Caco-2 (cell line): Measurements from ENCODE around the gene PDK2. TPM values are rescaled to one million over a fixed set of nuclear protein-coding genes. Genes with fewer than 3 reads are reported as not detected.

Source experiments
- BruUV-seq: library from RNA; stranded (reverse); fragments of 400-500 nt; replicated peaks from 2 replicates; lab custom pipeline; 2021; lab: Mats Ljungman, UMichigan
- CTCF ChIA-PET: fragments of 300-600 bp; sonication (Branson Sonifier 250); formaldehyde crosslinking; loops from one replicate; lab custom pipeline; 2022; ENCODE audit warnings: antibody characterized with exemption; lab: Charles Lee
- POLR2A ChIA-PET: fragments of 300-600 bp; sonication (Branson Sonifier 250); formaldehyde crosslinking; loops from one replicate; lab custom pipeline; 2022; ENCODE audit warnings: antibody characterized with exemption; lab: Charles Lee
- DNase-seq, 2 experiments: peaks; one replicate each; pipeline versions ENCODE4 v3.0.0 to v3.0.0-alpha.2; 2020 to 2022
- H3K27me3 ChIP-seq: replicated peaks from 2 replicates; pipeline ENCODE4 v1.6.0; 2011; ENCODE audit warnings: low read length; ENCODE audit not compliant: control insufficient read depth, insufficient read depth
- H3K36me3 ChIP-seq: 2 replicates; pipeline ENCODE4 v1.5.1; 2011; ENCODE audit warnings: low read length; ENCODE audit not compliant: control insufficient read depth, insufficient read depth
- H3K4me1 ChIP-seq: fragments of 250-450 bp; sonication (Bioruptor Pico); 2 replicates; pipeline ENCODE4 v1.5.1; 2020; ENCODE audit warnings: mild to moderate bottlenecking
- H3K4me3 ChIP-seq: 2 replicates; pipeline ENCODE4 v1.5.1; 2011; ENCODE audit warnings: low read depth, mild to moderate bottlenecking, control low read depth, low read length
- H3K9me3 ChIP-seq: fragments of 250-450 bp; sonication (Bioruptor Pico); 2 replicates; pipeline ENCODE4 v1.5.1; 2020; ENCODE audit warnings: mild to moderate bottlenecking, moderate library complexity
- H3K27ac Mint-ChIP-seq: one replicate; pipeline ENCODE4 v1.8.0; 2022; ENCODE audit warnings: mixed read lengths; ENCODE audit not compliant: unreplicated experiment
- H3K27me3 Mint-ChIP-seq: one replicate; pipeline ENCODE4 v1.8.0; 2022; ENCODE audit warnings: mixed read lengths; ENCODE audit not compliant: insufficient read depth, unreplicated experiment
- H3K36me3 Mint-ChIP-seq: one replicate; pipeline ENCODE4 v1.8.0; 2022; ENCODE audit warnings: mild to moderate bottlenecking, mixed read lengths; ENCODE audit not compliant: insufficient read depth, unreplicated experiment
- H3K4me1 Mint-ChIP-seq: one replicate; pipeline ENCODE4 v1.8.0; 2022; ENCODE audit warnings: low read depth, mixed read lengths; ENCODE audit not compliant: unreplicated experiment
- H3K4me3 Mint-ChIP-seq: one replicate; pipeline ENCODE4 v1.8.0; 2022; ENCODE audit warnings: mild to moderate bottlenecking, moderate library complexity, mixed read lengths; ENCODE audit not compliant: unreplicated experiment
- H3K9me3 Mint-ChIP-seq: one replicate; pipeline ENCODE4 v1.8.0; 2022; ENCODE audit warnings: mixed read lengths; ENCODE audit not compliant: unreplicated experiment
- CTCF ChIP-seq, 2 experiments: fragments of 200-600 bp in 1 of 2; IDR thresholded peaks; 1 replicate in 1 of 2; 2 replicates in 1 of 2; pipeline versions ENCODE4 v1.5.1 to v1.8.0; 2011 to 2022; ENCODE audit warnings: antibody characterized with exemption in 1 of 2, control low read depth in 1 of 2, inconsistent platforms in 1 of 2, low read depth in 1 of 2, low read length in 1 of 2, mild to moderate bottlenecking in 1 of 2, moderate library complexity in 1 of 2; ENCODE audit not compliant: insufficient read depth in 1 of 2, severe bottlenecking in 1 of 2, unreplicated experiment in 1 of 2
- intact Hi-C: fragments of 100-400 bp; cut with micrococcal nuclease; formaldehyde crosslinking; loops from one replicate; pipeline ENCODE4 v1.10.0; 2022; ENCODE audit not compliant: unreplicated experiment
- total RNA-seq: library from RNA; stranded (reverse); gene quantifications from 2 replicates; pipeline ENCODE4 v1.2.3, GENCODE V29; 2022

Gene PDK2
- total RNA-seq, 1 experiment from 2014 or later: 10.5 TPM

- intact Hi-C loops: no loop called here
- H3K27me3 ChIP-seq: no peaks in the 10 kb centered on the region
- Mint-ChIP-seq H3K9me3 (no peaks in the 10 kb centered on the region), H3K27ac (no peak overlapping the region), H3K36me3 (peaks cover 40% of the 10 kb centered on the region), H3K27me3 (no peaks in the 10 kb centered on the region), H3K4me3 (no peak overlapping the region), H3K4me1 (peaks cover 29% of the 10 kb centered on the region)
- no peak for TF ChIP-seq CTCF (IDR thresholded peaks at IDR 0.05; ENCODE audit: insufficient read depth in 1 of 2, low read depth in 1 of 2, low read length in 1 of 2, severe bottlenecking in 1 of 2, unreplicated experiment in 1 of 2)
- H3K4me1 ChIP-seq: peaks cover 26% of the 10 kb centered on the region
- no peaks in the 10 kb centered on the region for H3K9me3 ChIP-seq
- peaks cover 23% of the 10 kb centered on the region for H3K36me3 ChIP-seq
- no peak overlapping the region for H3K4me3 ChIP-seq
- DNase-seq: no peak
- no TSS peak for BruUV-seq
- ChIA-PET CTCF (interaction anchor here (1.0 kb wide), 1 partner anchor 13 kb away, joined by 6 read pairs; no protein-coding TSS in a partner anchor), POLR2A (no interaction called here)
These were observed 49.2 kb downstream of the PDK2 start for GRCh38 chr17:50144355-50144754.

GRCh38 chr17:50144845-50145531 lies 49.8 kb downstream of the PDK2 start:
- H3K4me3 ChIP-seq: no peak overlapping the region
- no peaks in the 10 kb centered on the region for H3K27me3 ChIP-seq
- ChIA-PET POLR2A (no interaction called here), CTCF (interaction anchor here (0.7 to 1.1 kb wide), 4 partner anchors 13 to 192 kb away, joined by 4 to 8 read pairs (median 6); no protein-coding TSS in a partner anchor)
- Mint-ChIP-seq H3K4me1 (peaks cover 29% of the 10 kb centered on the region), H3K27me3 (no peaks in the 10 kb centered on the region), H3K9me3 (no peaks in the 10 kb centered on the region), H3K4me3 (no peak overlapping the region), H3K36me3 (peaks cover 34% of the 10 kb centered on the region), H3K27ac (no peak overlapping the region)
- no peak for DNase-seq
- intact Hi-C loops: no loop called here
- H3K9me3 ChIP-seq: no peaks in the 10 kb centered on the region
- peaks cover 26% of the 10 kb centered on the region for H3K4me1 ChIP-seq
- peaks cover 17% of the 10 kb centered on the region for H3K36me3 ChIP-seq
- no peak for TF ChIP-seq CTCF (IDR thresholded peaks at IDR 0.05; ENCODE audit: insufficient read depth in 1 of 2, low read depth in 1 of 2, low read length in 1 of 2, severe bottlenecking in 1 of 2, unreplicated experiment in 1 of 2)
- BruUV-seq: no TSS peak

GRCh38 chr17:50145532-50146229 lies 50.5 kb downstream of the PDK2 start:
- CTCF ChIA-PET: interaction anchor here (0.6 to 1.1 kb wide), 7 partner anchors 14 to 1441 kb away, joined by 3 to 8 read pairs (median 4); no protein-coding TSS in a partner anchor
- Mint-ChIP-seq H3K4me3 (no peak overlapping the region), H3K27me3 (no peaks in the 10 kb centered on the region), H3K9me3 (no peaks in the 10 kb centered on the region), H3K36me3 (peaks cover 29% of the 10 kb centered on the region), H3K4me1 (peaks cover 29% of the 10 kb centered on the region), H3K27ac (no peak overlapping the region)
- no TSS peak for BruUV-seq
- intact Hi-C loops: loop anchor here (2.0 kb wide), 1 partner anchor 13 kb away; no protein-coding TSS in a partner anchor
- no peak overlapping the region for H3K4me3 ChIP-seq
- POLR2A ChIA-PET: no interaction called here
- peaks cover 26% of the 10 kb centered on the region for H3K4me1 ChIP-seq
- DNase-seq: no peak
- H3K9me3 ChIP-seq: no peaks in the 10 kb centered on the region
- no peak for TF ChIP-seq CTCF (IDR thresholded peaks at IDR 0.05; ENCODE audit: insufficient read depth in 1 of 2, low read depth in 1 of 2, low read length in 1 of 2, severe bottlenecking in 1 of 2, unreplicated experiment in 1 of 2)
- no peaks in the 10 kb centered on the region for H3K27me3 ChIP-seq
- peaks cover 12% of the 10 kb centered on the region; the same call in 1 of the 2 replicates for H3K36me3 ChIP-seq
